Panc1 (cell line): ENCODE results near the gene ZNF580. TPM values are rescaled to one million over a fixed set of nuclear protein-coding genes. Genes with fewer than 3 reads are reported as not detected.

Source experiments
- ATAC-seq: fragments of 200-7000 bp; cut with Tn5 transposase; 2 replicates; pipeline ENCODE4 v1.9.1; 2020; ENCODE audit warnings: mild to moderate bottlenecking, moderate library complexity
- BruUV-seq: library from RNA; stranded (reverse); fragments of 400-500 nt; replicated peaks from 2 replicates; lab custom pipeline; 2021; lab: Mats Ljungman, UMichigan
- CTCF ChIA-PET: fragments of 300-600 bp; sonication (Branson Sonifier 250); formaldehyde crosslinking; loops from one replicate; lab custom pipeline; 2022; ENCODE audit warnings: antibody characterized with exemption; lab: Charles Lee
- POLR2A ChIA-PET: fragments of 300-600 bp; sonication (Branson Sonifier 250); formaldehyde crosslinking; loops from one replicate; lab custom pipeline; 2022; ENCODE audit warnings: antibody characterized with exemption; lab: Charles Lee
- DNase-seq: peaks from one replicate; pipeline ENCODE4 v3.0.0-alpha.2; 2010; ENCODE audit warnings: low read depth, low spot score
- H3K27ac ChIP-seq: 2 replicates; pipeline ENCODE4 v1.5.1; 2011; ENCODE audit warnings: mild to moderate bottlenecking, low read length, inconsistent platforms
- H3K27me3 ChIP-seq: fragments of 200-500 bp; sonication (Bioruptor generic); 2 replicates; pipeline ENCODE4 v1.6.0; 2014; ENCODE audit warnings: low read length, inconsistent platforms; ENCODE audit not compliant: control insufficient read depth, insufficient read depth
- H3K36me3 ChIP-seq: fragments of 200-500 bp; sonication (Bioruptor generic); 2 replicates; pipeline ENCODE4 v1.5.1; 2014; ENCODE audit warnings: inconsistent platforms, mild to moderate bottlenecking, low read length, moderate library complexity; ENCODE audit not compliant: control insufficient read depth, insufficient read depth
- H3K4me1 ChIP-seq: 2 replicates; pipeline ENCODE4 v1.5.1; 2011; ENCODE audit warnings: inconsistent platforms, mild to moderate bottlenecking, low read length, moderate library complexity; ENCODE audit not compliant: control insufficient read depth, insufficient read depth
- H3K4me3 ChIP-seq, 2 experiments: 2 replicates each; pipeline ENCODE4 v1.5.1; 2011 to 2012; ENCODE audit warnings: low read depth in 2 of 2, low read length in 2 of 2, mild to moderate bottlenecking in 2 of 2, inconsistent platforms in 1 of 2, moderate library complexity in 1 of 2
- H3K9me3 ChIP-seq: fragments of 200-500 bp; sonication (Bioruptor generic); 2 replicates; pipeline ENCODE4 v1.5.1; 2014; ENCODE audit warnings: low read depth, mild to moderate bottlenecking, inconsistent platforms, low read length, moderate library complexity; ENCODE audit not compliant: control insufficient read depth, insufficient read depth
- POLR2AphosphoS5 ChIP-seq: IDR thresholded peaks from 2 replicates; pipeline ENCODE4 v1.6.1; 2012; ENCODE audit warnings: mild to moderate bottlenecking, low read depth, low read length, moderate library complexity
- REST ChIP-seq, 2 experiments: IDR thresholded peaks; 2 replicates each; pipeline ENCODE4 v1.6.1; 2011 to 2012; ENCODE audit warnings: low read depth in 2 of 2, control low read depth in 1 of 2, low read length in 1 of 2, mild to moderate bottlenecking in 1 of 2, moderate library complexity in 1 of 2; ENCODE audit not compliant: insufficient read depth in 1 of 2
- SIN3A ChIP-seq: IDR thresholded peaks from 2 replicates; pipeline ENCODE4 v1.6.1; 2012; ENCODE audit warnings: low read depth, mild to moderate bottlenecking, low read length, moderate library complexity, borderline replicate concordance; ENCODE audit not compliant: insufficient read depth
- TCF7L2 ChIP-seq: IDR thresholded peaks from 2 replicates; pipeline ENCODE4 v1.6.1; 2011; ENCODE audit warnings: mild to moderate bottlenecking, low read depth, low read length, inconsistent platforms
- in situ Hi-C: cut with HindIII; loops from 2 replicates; pipeline ENCODE4 v1.10.0; 2016; ENCODE audit warnings: low sequenced_read_pairs, low pct_unique_long_range_greater_than_20kb
- intact Hi-C: fragments of 100-400 bp; cut with micrococcal nuclease; formaldehyde crosslinking; loops from one replicate; pipeline ENCODE4 v1.10.0; 2022; ENCODE audit not compliant: unreplicated experiment
- total RNA-seq: library from RNA; stranded (reverse); gene quantifications from one replicate; pipeline ENCODE4 v1.2.1, GENCODE V29; 2021; ENCODE audit not compliant: unreplicated experiment
- TF ChIP-seq, protein P1 (sequence below): fragments of 450-650 bp; IDR thresholded peaks from 2 replicates; pipeline ENCODE4 v1.5.1; 2017; ENCODE audit warnings: mild to moderate bottlenecking

The ZNF580 gene
- total RNA-seq, 1 experiment from 2014 or later: 58.0 TPM

DNA sequence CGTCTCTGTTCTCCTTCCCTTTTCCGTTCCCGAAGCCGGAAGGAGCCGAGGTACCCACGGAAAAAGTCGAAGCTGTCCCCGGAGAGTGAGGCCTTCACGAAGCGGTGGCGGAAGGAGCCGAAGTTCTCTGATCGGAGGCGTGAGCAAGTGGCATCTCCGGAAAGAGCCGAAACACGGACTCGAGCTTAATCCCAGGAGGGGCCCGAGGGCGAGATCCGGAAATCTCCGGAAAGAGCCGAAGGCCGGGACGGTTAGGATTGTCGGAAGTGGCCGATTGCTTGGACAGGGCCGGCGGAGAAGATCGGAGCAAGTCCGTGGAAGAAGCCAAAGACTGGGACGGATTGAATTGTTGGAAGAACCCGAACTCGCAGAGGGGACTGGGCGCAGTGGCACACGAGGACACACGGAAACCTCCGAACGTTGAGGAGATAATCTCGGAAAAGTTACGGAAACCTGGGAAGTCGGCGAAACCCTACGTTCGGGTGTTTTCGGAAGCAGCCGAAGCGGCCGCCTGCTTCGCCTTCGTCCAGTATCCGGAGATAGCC, 13.6 kb downstream of the ZNF580 start:
- ATAC-seq: peak; percentile 77
- Histone ChIP-seq H3K4me1 (peaks cover 24% of the 10 kb centered on the region), H3K27me3 (no peaks in the 10 kb centered on the region), H3K36me3 (peaks cover 16% of the 10 kb centered on the region), H3K9me3 (no peaks in the 10 kb centered on the region), H3K4me3 (peak overlapping the region; percentile 72 to 82), H3K27ac (peak overlapping the region; percentile 99)
- CTCF ChIA-PET: interaction anchor here (0.6 to 1.8 kb wide), 6 partner anchors 16 to 1543 kb away, joined by 3 to 9 read pairs (median 4); no protein-coding TSS in a partner anchor
- in situ Hi-C loops (no loop called here), intact Hi-C loops (no loop called here)
- POLR2A ChIA-PET: interaction anchor here (0.6 to 1.2 kb wide), 6 partner anchors 13 to 484 kb away, joined by 4 to 7 read pairs (median 5); no protein-coding TSS in a partner anchor
- BruUV-seq: no TSS peak
- peak; percentile 99 for DNase-seq
- no peak for TF ChIP-seq TCF7L2
- no peak; the same call in 1 of the 2 replicates for TF ChIP-seq SIN3A
- TF ChIP-seq REST (IDR thresholded peaks at IDR 0.05; ENCODE audit: insufficient read depth in 1 of 2, low read depth in 2 of 2, low read length in 1 of 2): no peak
- no peak for TF ChIP-seq POLR2AphosphoS5
- TF ChIP-seq, protein P1, sequence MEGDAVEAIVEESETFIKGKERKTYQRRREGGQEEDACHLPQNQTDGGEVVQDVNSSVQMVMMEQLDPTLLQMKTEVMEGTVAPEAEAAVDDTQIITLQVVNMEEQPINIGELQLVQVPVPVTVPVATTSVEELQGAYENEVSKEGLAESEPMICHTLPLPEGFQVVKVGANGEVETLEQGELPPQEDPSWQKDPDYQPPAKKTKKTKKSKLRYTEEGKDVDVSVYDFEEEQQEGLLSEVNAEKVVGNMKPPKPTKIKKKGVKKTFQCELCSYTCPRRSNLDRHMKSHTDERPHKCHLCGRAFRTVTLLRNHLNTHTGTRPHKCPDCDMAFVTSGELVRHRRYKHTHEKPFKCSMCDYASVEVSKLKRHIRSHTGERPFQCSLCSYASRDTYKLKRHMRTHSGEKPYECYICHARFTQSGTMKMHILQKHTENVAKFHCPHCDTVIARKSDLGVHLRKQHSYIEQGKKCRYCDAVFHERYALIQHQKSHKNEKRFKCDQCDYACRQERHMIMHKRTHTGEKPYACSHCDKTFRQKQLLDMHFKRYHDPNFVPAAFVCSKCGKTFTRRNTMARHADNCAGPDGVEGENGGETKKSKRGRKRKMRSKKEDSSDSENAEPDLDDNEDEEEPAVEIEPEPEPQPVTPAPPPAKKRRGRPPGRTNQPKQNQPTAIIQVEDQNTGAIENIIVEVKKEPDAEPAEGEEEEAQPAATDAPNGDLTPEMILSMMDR: no peak

- peak; percentile 75 for ATAC-seq
- peak within 1 kb of the TSS; percentile 72 to 85 for H3K4me3 ChIP-seq
- POLR2A ChIA-PET: interaction anchor here (0.6 to 1.2 kb wide), 6 partner anchors 12 to 483 kb away, joined by 4 to 7 read pairs (median 5); no protein-coding TSS in a partner anchor
- no TSS peak for BruUV-seq
- peaks cover 28% of the 10 kb centered on the region for H3K4me1 ChIP-seq
- H3K9me3 ChIP-seq: no peaks in the 10 kb centered on the region
- H3K27ac ChIP-seq: peak within 1 kb of the TSS; percentile 99
- H3K27me3 ChIP-seq: no peaks in the 10 kb centered on the region
- peaks cover 16% of the 10 kb centered on the region for H3K36me3 ChIP-seq
- intact Hi-C loops: no loop called here
- CTCF ChIA-PET: interaction anchor here (0.6 to 1.8 kb wide), 4 partner anchors 16 to 1544 kb away, joined by 3 to 5 read pairs (median 4); no protein-coding TSS in a partner anchor
- no peak for DNase-seq
- in situ Hi-C loops: no loop called here
- TF ChIP-seq, protein P1: no peak
- peak; percentile 87; the same call in 1 of the 2 replicates for TF ChIP-seq SIN3A
- TF ChIP-seq REST (IDR thresholded peaks at IDR 0.05; ENCODE audit: insufficient read depth in 1 of 2, low read depth in 2 of 2, low read length in 1 of 2): no peak
- peak; percentile 50; the same call in 1 of the 2 replicates for TF ChIP-seq TCF7L2
- peak; percentile 96 for TF ChIP-seq POLR2AphosphoS5
Observed at GRCh38 chr19:55654868-55655647, 14.3 kb downstream of the ZNF580 start, which contains the start of gene U2AF2. Gene U2AF2, plus strand, starts transcription at chr19:55655035. Its CDS starts 70 bp downstream, at chr19:55655105.
